Endodermal cell (in vitro differentiated cells): ENCODE measurements around the gene VANGL1. TPM values are rescaled to one million over a fixed set of nuclear protein-coding genes. Genes with fewer than 3 reads are reported as not detected.

Source experiments
- DNase-seq: peaks from one replicate; pipeline ENCODE4 v3.0.0-alpha.2; 2017
- H3K27ac ChIP-seq: 2 replicates; pipeline ENCODE4 v1.5.1; 2013; ENCODE audit warnings: mild to moderate bottlenecking, low read depth, low read length, moderate library complexity
- H3K27me3 ChIP-seq: 2 replicates; pipeline ENCODE4 v1.6.1; 2013; ENCODE audit warnings: mild to moderate bottlenecking, low read length, moderate library complexity; ENCODE audit not compliant: insufficient read depth, control insufficient read depth, poor library complexity, severe bottlenecking
- H3K36me3 ChIP-seq: 2 replicates; pipeline ENCODE4 v1.7.0; 2013; ENCODE audit warnings: mild to moderate bottlenecking, low read length, moderate library complexity; ENCODE audit not compliant: control insufficient read depth, insufficient read depth
- H3K4me1 ChIP-seq: one replicate; pipeline ENCODE4 v1.7.0; 2013; ENCODE audit warnings: low read length; ENCODE audit not compliant: control insufficient read depth, insufficient read depth
- H3K4me3 ChIP-seq: 2 replicates; pipeline ENCODE4 v1.5.1; 2013; ENCODE audit warnings: mild to moderate bottlenecking, low read length, moderate library complexity
- H3K9ac ChIP-seq: 2 replicates; pipeline ENCODE4 v1.6.1; 2013; ENCODE audit warnings: mild to moderate bottlenecking, low read length, moderate library complexity; ENCODE audit not compliant: poor library complexity, severe bottlenecking; ENCODE audit errors: extremely low read depth
- H3K9me3 ChIP-seq: 2 replicates; pipeline ENCODE4 v1.6.1; 2013; ENCODE audit warnings: mild to moderate bottlenecking, low read length, moderate library complexity; ENCODE audit not compliant: control insufficient read depth
- H3K27ac Mint-ChIP-seq: 2 replicates; pipeline ENCODE4 v1.8.0; 2020; ENCODE audit warnings: mixed read lengths
- H3K27me3 Mint-ChIP-seq: 2 replicates; pipeline ENCODE4 v1.8.0; 2021; ENCODE audit warnings: mild to moderate bottlenecking, mixed read lengths; ENCODE audit not compliant: insufficient read depth
- H3K36me3 Mint-ChIP-seq: 2 replicates; pipeline ENCODE4 v1.8.0; 2020; ENCODE audit warnings: low read depth, mixed read lengths
- H3K4me1 Mint-ChIP-seq: 2 replicates; pipeline ENCODE4 v1.8.0; 2020; ENCODE audit warnings: mixed read lengths
- H3K4me3 Mint-ChIP-seq: 2 replicates; pipeline ENCODE4 v1.8.0; 2020; ENCODE audit warnings: mild to moderate bottlenecking, moderate library complexity, mixed read lengths
- H3K9me3 Mint-ChIP-seq: 2 replicates; pipeline ENCODE4 v1.8.0; 2020; ENCODE audit warnings: mild to moderate bottlenecking, mixed read lengths
- WGBS, 2 experiments: methylation state at CpG; one replicate each; pipeline versions ENCODE4 v1.1.5 to v1.1.7; 2013; ENCODE audit warnings: missing lambda C conversion rate in 2 of 2, mixed read lengths in 1 of 2; ENCODE audit not compliant: insufficient coverage in 1 of 2, insufficient read length in 1 of 2; 5-methylcytosine and 5-hydroxymethylcytosine counted together
- total RNA-seq, 2 donors: library from RNA; stranded (reverse); fragmentation: NEBNext Ultra II Directional in 1 of 2; extraction: Animal tissue kit (Norgen Biotek cat#: 25700) in 1 of 2; gene quantifications; 2 replicates in 1 of 2; 3 replicates in 1 of 2; pipeline ENCODE4 v1.2.1, GENCODE V29; 2021
- TF ChIP-seq, protein P1 (sequence below): fragments of 200-600 bp; sonication (generic); conservative IDR thresholded peaks from 2 replicates; pipeline ENCODE4 v1.5.0; 2021; ENCODE audit warnings: antibody characterized with exemption, mild to moderate bottlenecking

VANGL1 gene
- total RNA-seq, 2 donors from 2014 or later, result 47.2 to 66.4 TPM

- Histone ChIP-seq H3K4me1 (no peaks in the 10 kb centered on the region), H3K4me3 (no peak overlapping the region), H3K36me3 (no peaks in the 10 kb centered on the region), H3K27ac (no peak overlapping the region), H3K9me3 (peaks cover 2% of the 10 kb centered on the region), H3K27me3 (no peaks in the 10 kb centered on the region), H3K9ac (no peak overlapping the region)
- no peak for DNase-seq
- TF ChIP-seq, protein P1, sequence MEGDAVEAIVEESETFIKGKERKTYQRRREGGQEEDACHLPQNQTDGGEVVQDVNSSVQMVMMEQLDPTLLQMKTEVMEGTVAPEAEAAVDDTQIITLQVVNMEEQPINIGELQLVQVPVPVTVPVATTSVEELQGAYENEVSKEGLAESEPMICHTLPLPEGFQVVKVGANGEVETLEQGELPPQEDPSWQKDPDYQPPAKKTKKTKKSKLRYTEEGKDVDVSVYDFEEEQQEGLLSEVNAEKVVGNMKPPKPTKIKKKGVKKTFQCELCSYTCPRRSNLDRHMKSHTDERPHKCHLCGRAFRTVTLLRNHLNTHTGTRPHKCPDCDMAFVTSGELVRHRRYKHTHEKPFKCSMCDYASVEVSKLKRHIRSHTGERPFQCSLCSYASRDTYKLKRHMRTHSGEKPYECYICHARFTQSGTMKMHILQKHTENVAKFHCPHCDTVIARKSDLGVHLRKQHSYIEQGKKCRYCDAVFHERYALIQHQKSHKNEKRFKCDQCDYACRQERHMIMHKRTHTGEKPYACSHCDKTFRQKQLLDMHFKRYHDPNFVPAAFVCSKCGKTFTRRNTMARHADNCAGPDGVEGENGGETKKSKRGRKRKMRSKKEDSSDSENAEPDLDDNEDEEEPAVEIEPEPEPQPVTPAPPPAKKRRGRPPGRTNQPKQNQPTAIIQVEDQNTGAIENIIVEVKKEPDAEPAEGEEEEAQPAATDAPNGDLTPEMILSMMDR, result no peak
- H3K4me3 Mint-ChIP-seq, result no peak overlapping the region
- H3K27ac Mint-ChIP-seq, result no peak overlapping the region
- no peaks in the 10 kb centered on the region for H3K36me3 Mint-ChIP-seq
- H3K4me1 Mint-ChIP-seq, result peaks cover 4% of the 10 kb centered on the region
- 86% methylated on average over 1 of the region's 1 CpG; no CpG with 5 or more reads in 1 of the 2 experiments for WGBS, 2 experiments
- peaks cover 6% of the 10 kb centered on the region for H3K9me3 Mint-ChIP-seq
- H3K27me3 Mint-ChIP-seq, result peaks cover 5% of the 10 kb centered on the region
These were observed 80.5 kb downstream of the VANGL1 start for GRCh38 chr1:115722221-115722620.

DNA sequence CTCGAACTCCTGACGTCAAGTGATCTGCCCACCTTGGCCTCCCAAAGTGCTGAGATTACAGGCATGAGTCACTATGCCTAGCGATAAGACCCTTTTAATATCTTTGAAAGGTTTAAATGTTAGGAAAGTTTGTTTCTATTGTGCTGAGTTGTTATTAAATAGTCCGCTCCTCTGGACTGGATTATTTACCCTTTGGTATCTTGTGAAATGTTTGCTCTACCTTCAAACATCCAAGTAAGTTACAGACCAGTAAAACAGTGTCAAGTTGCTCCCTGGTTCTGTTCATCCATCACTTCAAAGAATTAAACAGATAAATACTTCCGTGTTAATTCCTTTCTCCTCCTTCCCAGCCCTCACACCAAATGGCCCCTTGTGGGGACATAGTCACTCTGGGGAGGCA lies 82.0 kb downstream of the VANGL1 start:
- no peaks in the 10 kb centered on the region for H3K36me3 Mint-ChIP-seq
- H3K27me3 Mint-ChIP-seq, result no peaks in the 10 kb centered on the region
- H3K9me3 ChIP-seq, result no peaks in the 10 kb centered on the region
- no peak overlapping the region for H3K27ac ChIP-seq
- 88 to 93% methylated on average over 4 to 5 of the region's 5 CpGs for WGBS, 2 experiments
- no peaks in the 10 kb centered on the region for H3K4me1 ChIP-seq
- no peak overlapping the region for H3K9ac ChIP-seq
- DNase-seq, result no peak
- H3K4me3 ChIP-seq, result no peak overlapping the region
- no peaks in the 10 kb centered on the region for H3K4me1 Mint-ChIP-seq
- no peaks in the 10 kb centered on the region for H3K27me3 ChIP-seq
- no peaks in the 10 kb centered on the region for H3K9me3 Mint-ChIP-seq
- TF ChIP-seq, protein P1, result no peak
- H3K36me3 ChIP-seq, result no peaks in the 10 kb centered on the region
- H3K4me3 Mint-ChIP-seq, result no peak overlapping the region
- no peak overlapping the region for H3K27ac Mint-ChIP-seq

DNA sequence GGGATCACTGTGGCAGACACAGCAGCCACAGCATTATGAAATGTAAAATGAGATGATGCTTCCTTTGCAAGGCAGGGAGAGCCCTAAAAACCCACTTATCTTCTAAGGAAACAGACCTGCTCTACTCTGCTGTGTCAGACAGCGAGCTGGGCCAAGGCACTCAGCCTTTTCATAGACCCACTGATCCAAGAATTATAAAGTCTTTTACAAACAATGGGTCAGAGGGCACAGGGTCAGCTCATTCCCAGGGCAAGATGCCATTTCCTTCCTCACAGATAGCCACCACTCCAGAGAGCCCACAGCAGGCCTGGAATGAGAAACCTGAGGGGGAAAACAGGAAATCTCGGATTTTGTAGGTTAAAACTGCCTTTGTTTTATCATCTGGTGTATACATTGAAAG lies 83.8 kb downstream of the VANGL1 start:
- no peak overlapping the region for H3K4me3 Mint-ChIP-seq
- H3K9me3 Mint-ChIP-seq, result no peaks in the 10 kb centered on the region
- H3K4me1 ChIP-seq, result no peaks in the 10 kb centered on the region
- H3K4me3 ChIP-seq, result no peak overlapping the region
- no peak for DNase-seq
- no peaks in the 10 kb centered on the region for H3K27me3 ChIP-seq
- no peaks in the 10 kb centered on the region for H3K4me1 Mint-ChIP-seq
- no peaks in the 10 kb centered on the region for H3K9me3 ChIP-seq
- no peaks in the 10 kb centered on the region for H3K36me3 ChIP-seq
- H3K27ac Mint-ChIP-seq, result no peak overlapping the region
- TF ChIP-seq, protein P1, result no peak
- H3K27me3 Mint-ChIP-seq, result no peaks in the 10 kb centered on the region
- no peak overlapping the region for H3K27ac ChIP-seq
- H3K9ac ChIP-seq, result no peak overlapping the region
- 80 to 91% methylated on average over 1 to 2 of the region's 2 CpGs for WGBS, 2 experiments
- H3K36me3 Mint-ChIP-seq, result no peaks in the 10 kb centered on the region
